GM12878 (cell line): ENCODE data around the gene CLDN4. TPM values are rescaled to one million over a fixed set of nuclear protein-coding genes. Genes with fewer than 3 reads are reported as not detected.

ENCODE experiments used
- ATAC-seq: fragments of 200-7000 bp; cut with Tn5 transposase; 3 replicates; pipeline ENCODE4 v1.9.1; 2020; ENCODE audit warnings: mild to moderate bottlenecking, moderate library complexity
- BruUV-seq: library from RNA; stranded (reverse); fragments of 400-500 nt; replicated peaks from 2 replicates; lab custom pipeline; 2021; lab: Mats Ljungman, UMichigan
- CTCF ChIA-PET: fragments of 300-600 bp; sonication (Branson Sonifier 250); formaldehyde crosslinking; extraction: SDS; loops from one replicate; lab custom pipeline; 2021; ENCODE audit warnings: inconsistent platforms; lab: Yijun Ruan, JAX
- POLR2A ChIA-PET: fragments of 350-600 bp; formaldehyde crosslinking; extraction: SDS; loops from one replicate; lab custom pipeline; 2021; ENCODE audit warnings: inconsistent platforms; lab: Charles Lee
- RAD21 ChIA-PET: fragments of 300-600 bp; sonication (Branson Sonifier 250); formaldehyde crosslinking; loops from one replicate; lab custom pipeline; 2023; ENCODE audit warnings: antibody characterized with exemption; ENCODE audit not compliant: unreplicated experiment; lab: Charles Lee
- SMC1A ChIA-PET: fragments of 300-600 bp; sonication (Branson Sonifier 250); formaldehyde crosslinking; loops from one replicate; lab custom pipeline; 2023; ENCODE audit not compliant: unreplicated experiment, uncharacterized antibody; lab: Charles Lee
- DNase-seq: peaks from one replicate; pipeline ENCODE4 v3.0.0-alpha.2; 2011; ENCODE audit warnings: low read depth, low spot score
- FAIRE-seq: peaks from 3 replicates; lab custom pipeline; 2011; peaks lifted over from hg19 to GRCh38; lab: Jason Lieb, UNC
- H2AFZ ChIP-seq: 2 replicates; pipeline ENCODE4 v1.6.0; 2011; ENCODE audit warnings: low read depth, low read length, control low read depth; ENCODE audit not compliant: control insufficient read depth
- H3K27ac ChIP-seq: 2 replicates; pipeline ENCODE4 v1.5.1; 2011; ENCODE audit warnings: control low read depth; ENCODE audit not compliant: control insufficient read depth, insufficient read depth
- H3K27me3 ChIP-seq, 2 experiments: replicated peaks in 1 of 2; 2 replicates each; pipeline versions ENCODE4 v1.6.0 to v1.6.1; 2011; ENCODE audit warnings: low read length in 1 of 2; ENCODE audit not compliant: control insufficient read depth in 2 of 2, insufficient read depth in 2 of 2
- H3K36me3 ChIP-seq, 2 experiments: 2 replicates each; pipeline ENCODE4 v1.5.1; 2011; ENCODE audit warnings: low read length in 1 of 2; ENCODE audit not compliant: control insufficient read depth in 2 of 2, insufficient read depth in 2 of 2
- H3K4me1 ChIP-seq: 2 replicates; pipeline ENCODE4 v1.6.1; 2011; ENCODE audit warnings: mild to moderate bottlenecking, low read length, moderate library complexity, mixed read lengths; ENCODE audit not compliant: control insufficient read depth, insufficient read depth
- H3K4me2 ChIP-seq: 2 replicates; pipeline ENCODE4 v1.6.0; 2011; ENCODE audit warnings: control low read depth; ENCODE audit not compliant: control insufficient read depth, insufficient read depth
- H3K4me3 ChIP-seq: fragments of 200-600 bp; sonication (generic); 2 replicates; pipeline ENCODE4 v1.5.1; 2016
- H3K79me2 ChIP-seq: 2 replicates; pipeline ENCODE4 v1.6.0; 2011; ENCODE audit warnings: low read length; ENCODE audit not compliant: control insufficient read depth, insufficient read depth
- H3K9ac ChIP-seq: 2 replicates; pipeline ENCODE4 v1.8.0; 2011; ENCODE audit warnings: low read length, control low read depth, mixed read lengths; ENCODE audit not compliant: control insufficient read depth, insufficient read depth
- H3K9me3 ChIP-seq: replicated peaks from 3 replicates; pipeline ENCODE4 v1.5.1; 2011; ENCODE audit warnings: mild to moderate bottlenecking, low read length; ENCODE audit not compliant: control insufficient read depth, insufficient read depth
- H4K20me1 ChIP-seq: 2 replicates; pipeline ENCODE4 v1.6.0; 2011; ENCODE audit not compliant: control insufficient read depth, insufficient read depth
- BMI1 ChIP-seq: fragments of 450-650 bp; IDR thresholded peaks from 2 replicates; pipeline ENCODE4 v1.6.1; 2016; ENCODE audit warnings: mild to moderate bottlenecking, moderate library complexity, borderline replicate concordance
- CREM ChIP-seq: IDR thresholded peaks from 2 replicates; pipeline ENCODE4 v1.6.1; 2014; ENCODE audit warnings: antibody characterized with exemption, low read depth
- ETV6 ChIP-seq, 2 experiments: fragments of 450-650 bp in 1 of 2; IDR thresholded peaks in 1 of 2; conservative IDR thresholded peaks in 1 of 2; 2 replicates each; pipeline ENCODE4 v1.6.1; 2014; ENCODE audit warnings: antibody characterized with exemption in 1 of 2, borderline replicate concordance in 1 of 2, low read depth in 1 of 2, mild to moderate bottlenecking in 1 of 2, moderate library complexity in 1 of 2
- GABPA ChIP-seq: IDR thresholded peaks from 2 replicates; pipeline ENCODE4 v1.6.1; 2014; ENCODE audit warnings: antibody characterized with exemption, low read depth, mild to moderate bottlenecking, inconsistent platforms
- HCFC1 ChIP-seq: fragments of 150-350 bp; IDR thresholded peaks from 2 replicates; pipeline ENCODE4 v1.6.1; 2014; ENCODE audit warnings: low read length
- MYB ChIP-seq: fragments of 150-350 bp; IDR thresholded peaks from 2 replicates; pipeline ENCODE4 v1.6.1; 2014; ENCODE audit warnings: mild to moderate bottlenecking, low read depth, low read length, borderline replicate concordance
- NR2C1 ChIP-seq: fragments of 450-650 bp; IDR thresholded peaks from 2 replicates; pipeline ENCODE4 v1.6.1; 2017; ENCODE audit warnings: antibody characterized with exemption, mild to moderate bottlenecking, moderate library complexity
- PAX5 ChIP-seq: IDR thresholded peaks from 2 replicates; pipeline ENCODE4 v1.6.1; 2011; ENCODE audit warnings: low read depth, low read length, borderline replicate concordance
- PML ChIP-seq: IDR thresholded peaks from 2 replicates; pipeline ENCODE4 v1.6.1; 2012; ENCODE audit warnings: low read length, inconsistent platforms
- POLR2AphosphoS5 ChIP-seq: IDR thresholded peaks from 2 replicates; pipeline ENCODE4 v1.6.1; 2011; ENCODE audit warnings: mild to moderate bottlenecking, low read length, inconsistent platforms
- RCOR1 ChIP-seq: conservative IDR thresholded peaks from 2 replicates; pipeline ENCODE4 v1.6.1; 2012; ENCODE audit warnings: low read depth, low read length, improper control_type of control experiment
- SRF ChIP-seq, 2 experiments: IDR thresholded peaks; 2 replicates each; pipeline ENCODE4 v1.6.1; 2011; ENCODE audit warnings: low read depth in 2 of 2, low read length in 2 of 2, mild to moderate bottlenecking in 1 of 2, moderate library complexity in 1 of 2
- STAT3 ChIP-seq: IDR thresholded peaks from 2 replicates; pipeline ENCODE4 v1.6.1; 2011; ENCODE audit warnings: low read depth, low read length, improper control_type of control experiment
- SUPT20H ChIP-seq: IDR thresholded peaks from 2 replicates; pipeline ENCODE4 v1.6.1; 2011; ENCODE audit warnings: low read depth, mild to moderate bottlenecking, low read length, moderate library complexity, borderline replicate concordance; ENCODE audit not compliant: control insufficient read depth
- TCF7 ChIP-seq: IDR thresholded peaks from 2 replicates; pipeline ENCODE4 v1.6.1; 2014; ENCODE audit warnings: antibody characterized with exemption, borderline replicate concordance
- ZNF207 ChIP-seq: fragments of 450-650 bp; IDR thresholded peaks from 2 replicates; pipeline ENCODE4 v1.6.1; 2014; ENCODE audit warnings: antibody characterized with exemption, mild to moderate bottlenecking, borderline replicate concordance
- ZNF274 ChIP-seq: IDR thresholded peaks from one replicate; pipeline ENCODE4 v1.8.0; 2011; ENCODE audit not compliant: insufficient read length, insufficient read depth
- WGBS: methylation state at CpG from one replicate; pipeline ENCODE4 v1.1.6; 2016; ENCODE audit warnings: low lambda C conversion rate; ENCODE audit not compliant: insufficient replicate concordance, insufficient coverage; ENCODE audit errors: missing lambda C conversion rate; 5-methylcytosine and 5-hydroxymethylcytosine counted together
- in situ Hi-C: fragments of 300-500 bp; cut with MboI; formaldehyde crosslinking; loops from 9 replicates; pipeline ENCODE4 v1.14.3; 2018; ENCODE audit warnings: mixed read lengths
- intact Hi-C: fragments of 100-400 bp; cut with micrococcal nuclease; formaldehyde crosslinking; loops from one replicate; pipeline ENCODE4 v1.14.2; 2022; ENCODE audit not compliant: unreplicated experiment
- polyA plus RNA-seq, 11 experiments: library from polyadenylated mRNA; depleted of rRNA in 4 of 11; unstranded in 6 of 11; stranded (reverse) in 5 of 11; fragments of >200 nt; fragmentation: Nextera tagmentation in 4 of 11; fragmentation: Illumina TruSeq in 1 of 11; extraction: Ambion mirVana in 4 of 11; extraction: Trizol in 1 of 11; gene quantifications; 1 replicate in 1 of 11; 2 replicates in 10 of 11; pipeline versions ENCODE4 v1.2.1 to v1.2.3, GENCODE V29; 2011 to 2016; ENCODE audit warnings: inconsistent platforms in 2 of 11, missing spikeins in 2 of 11, low read depth in 1 of 11
- total RNA-seq, 4 experiments: library from RNA; depleted of rRNA in 3 of 4; stranded (reverse); fragments of >200 nt in 3 of 4; fragmentation: Illumina TruSeq in 1 of 4; extraction: Trizol in 1 of 4; gene quantifications; 2 replicates each; pipeline versions ENCODE4 v1.2.1 to v1.2.3, GENCODE V29; 2013 to 2021
- TF ChIP-seq, protein P1 (sequence below): IDR thresholded peaks from 2 replicates; pipeline ENCODE4 v1.6.1; 2012; ENCODE audit warnings: low read depth, low read length, improper control_type of control experiment
- TF ChIP-seq, protein P2 (sequence below): fragments of 450-650 bp; formaldehyde crosslinking; IDR thresholded peaks from 2 replicates; pipeline ENCODE4 v1.5.0; 2022; ENCODE audit warnings: mild to moderate bottlenecking, missing genetic modification characterization

Gene CLDN4
- total and polyA plus RNA-seq, 10 of the 15 experiments (the other 5 are each of a cell fraction or from before 2014, with no cell fraction given): 0.04 to 0.38 (median 0.06) TPM; not detected in 6

DNA sequence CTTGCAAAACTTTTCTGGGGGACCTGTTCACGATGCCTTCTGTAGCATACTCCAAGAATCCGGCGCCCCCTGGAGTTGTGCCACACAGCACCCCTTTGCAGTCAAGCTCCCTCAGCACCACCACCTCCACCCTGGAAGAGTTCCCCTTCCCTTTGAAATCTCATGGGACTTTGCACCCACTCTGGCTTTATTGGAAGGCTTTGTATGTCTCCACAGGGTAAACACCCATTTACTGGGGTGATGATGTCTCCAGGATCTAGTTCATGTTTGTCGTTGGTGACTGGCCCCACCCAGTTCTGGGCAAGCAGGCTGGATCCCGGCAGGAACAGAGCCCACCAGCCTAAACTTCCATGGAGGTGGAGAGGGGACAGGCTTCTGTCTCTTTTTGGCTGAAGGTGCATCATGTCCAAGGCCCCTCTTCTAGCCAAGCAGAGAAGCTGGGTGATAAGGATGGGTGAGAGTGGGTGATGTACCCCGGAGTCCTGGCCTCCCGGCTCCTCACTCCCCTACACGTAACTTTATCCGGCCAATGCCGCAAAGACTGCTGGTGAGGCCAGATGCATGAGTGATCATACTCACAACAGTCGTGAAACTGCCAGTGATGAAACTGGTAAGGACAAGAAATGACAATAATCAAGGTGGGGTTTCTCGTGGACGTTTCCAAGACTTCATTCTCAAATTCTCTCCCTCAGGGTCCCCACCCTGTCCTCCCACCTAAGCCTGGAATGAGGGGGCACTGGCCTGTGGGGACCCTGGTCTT lies 695 bp upstream of the CLDN4 start (continued):
- TF ChIP-seq BMI1 (no peak), RCOR1 (no peak)
- TF ChIP-seq, protein P1, sequence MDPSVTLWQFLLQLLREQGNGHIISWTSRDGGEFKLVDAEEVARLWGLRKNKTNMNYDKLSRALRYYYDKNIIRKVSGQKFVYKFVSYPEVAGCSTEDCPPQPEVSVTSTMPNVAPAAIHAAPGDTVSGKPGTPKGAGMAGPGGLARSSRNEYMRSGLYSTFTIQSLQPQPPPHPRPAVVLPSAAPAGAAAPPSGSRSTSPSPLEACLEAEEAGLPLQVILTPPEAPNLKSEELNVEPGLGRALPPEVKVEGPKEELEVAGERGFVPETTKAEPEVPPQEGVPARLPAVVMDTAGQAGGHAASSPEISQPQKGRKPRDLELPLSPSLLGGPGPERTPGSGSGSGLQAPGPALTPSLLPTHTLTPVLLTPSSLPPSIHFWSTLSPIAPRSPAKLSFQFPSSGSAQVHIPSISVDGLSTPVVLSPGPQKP: no peak

DNA sequence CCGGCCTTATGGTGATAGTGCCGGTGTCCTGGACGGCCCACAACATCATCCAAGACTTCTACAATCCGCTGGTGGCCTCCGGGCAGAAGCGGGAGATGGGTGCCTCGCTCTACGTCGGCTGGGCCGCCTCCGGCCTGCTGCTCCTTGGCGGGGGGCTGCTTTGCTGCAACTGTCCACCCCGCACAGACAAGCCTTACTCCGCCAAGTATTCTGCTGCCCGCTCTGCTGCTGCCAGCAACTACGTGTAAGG lies 713 bp downstream of the CLDN4 start:
- H3K9ac ChIP-seq: no peak overlapping the region
- intact Hi-C loops: no loop called here
- no peak overlapping the region for H2AFZ ChIP-seq
- no peaks in the 10 kb centered on the region for H3K36me3 ChIP-seq
- no peak overlapping the region for H3K4me3 ChIP-seq
- BruUV-seq: no TSS peak
- ChIA-PET CTCF (no interaction called here), POLR2A (no interaction called here), RAD21 (no interaction called here), SMC1A (no interaction called here)
- peaks cover 9% of the 10 kb centered on the region for H3K4me1 ChIP-seq
- H4K20me1 ChIP-seq: no peaks in the 10 kb centered on the region
- no peaks in the 10 kb centered on the region for H3K27me3 ChIP-seq
- 57% methylated on average over 15 of the region's 16 CpGs for WGBS
- no peaks in the 10 kb centered on the region for H3K9me3 ChIP-seq
- no peak overlapping the region for H3K4me2 ChIP-seq
- no peak overlapping the region for H3K27ac ChIP-seq
- in situ Hi-C loops: no loop called here
- FAIRE-seq (no peak), ATAC-seq (no peak), DNase-seq (no peak)
- H3K79me2 ChIP-seq: no peaks in the 10 kb centered on the region
- TF ChIP-seq PAX5 (no peak), ETV6 (conservative IDR thresholded peaks at IDR 0.05 in 1 of 2, IDR thresholded peaks at IDR 0.05 in 1 of 2; ENCODE audit: borderline replicate concordance in 1 of 2, low read depth in 1 of 2) (no peak), SUPT20H (no peak), PML (no peak), NR2C1 (no peak), POLR2AphosphoS5 (no peak), ZNF207 (no peak), HCFC1 (no peak), MYB (no peak), SRF (IDR thresholded peaks at IDR 0.05; ENCODE audit: low read depth in 2 of 2, low read length in 2 of 2) (no peak), ZNF274 (no peak), TCF7 (no peak), GABPA (no peak), CREM (no peak), STAT3 (no peak)
- TF ChIP-seq, protein P2, sequence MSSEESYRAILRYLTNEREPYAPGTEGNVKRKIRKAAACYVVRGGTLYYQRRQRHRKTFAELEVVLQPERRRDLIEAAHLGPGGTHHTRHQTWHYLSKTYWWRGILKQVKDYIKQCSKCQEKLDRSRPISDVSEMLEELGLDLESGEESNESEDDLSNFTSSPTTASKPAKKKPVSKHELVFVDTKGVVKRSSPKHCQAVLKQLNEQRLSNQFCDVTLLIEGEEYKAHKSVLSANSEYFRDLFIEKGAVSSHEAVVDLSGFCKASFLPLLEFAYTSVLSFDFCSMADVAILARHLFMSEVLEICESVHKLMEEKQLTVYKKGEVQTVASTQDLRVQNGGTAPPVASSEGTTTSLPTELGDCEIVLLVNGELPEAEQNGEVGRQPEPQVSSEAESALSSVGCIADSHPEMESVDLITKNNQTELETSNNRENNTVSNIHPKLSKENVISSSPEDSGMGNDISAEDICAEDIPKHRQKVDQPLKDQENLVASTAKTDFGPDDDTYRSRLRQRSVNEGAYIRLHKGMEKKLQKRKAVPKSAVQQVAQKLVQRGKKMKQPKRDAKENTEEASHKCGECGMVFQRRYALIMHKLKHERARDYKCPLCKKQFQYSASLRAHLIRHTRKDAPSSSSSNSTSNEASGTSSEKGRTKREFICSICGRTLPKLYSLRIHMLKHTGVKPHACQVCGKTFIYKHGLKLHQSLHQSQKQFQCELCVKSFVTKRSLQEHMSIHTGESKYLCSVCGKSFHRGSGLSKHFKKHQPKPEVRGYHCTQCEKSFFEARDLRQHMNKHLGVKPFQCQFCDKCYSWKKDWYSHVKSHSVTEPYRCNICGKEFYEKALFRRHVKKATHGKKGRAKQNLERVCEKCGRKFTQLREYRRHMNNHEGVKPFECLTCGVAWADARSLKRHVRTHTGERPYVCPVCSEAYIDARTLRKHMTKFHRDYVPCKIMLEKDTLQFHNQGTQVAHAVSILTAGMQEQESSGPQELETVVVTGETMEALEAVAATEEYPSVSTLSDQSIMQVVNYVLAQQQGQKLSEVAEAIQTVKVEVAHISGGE: no peak
- TF ChIP-seq, protein P1: no peak
